PFSK-1 (cell line): Measurements from ENCODE around the gene LDLRAD3.

Experiments
- FOXP2 ChIP-seq: optimal IDR thresholded peaks from 2 replicates; pipeline ENCODE3; 2011; ENCODE audit warnings: borderline replicate concordance, control low read depth, inconsistent platforms; ENCODE audit not compliant: insufficient read depth; ENCODE audit errors: extremely low read length, extremely low read depth
- POLR2AphosphoS5 ChIP-seq: IDR thresholded peaks from 2 replicates; pipeline ENCODE4 v1.6.1; 2012; ENCODE audit warnings: low read depth, mild to moderate bottlenecking, control low read depth, low read length, moderate library complexity
- REST ChIP-seq, 2 experiments: IDR thresholded peaks; 2 replicates each; pipeline versions ENCODE4 v1.6.1 to v1.8.0; 2011 to 2012; ENCODE audit warnings: low read depth in 2 of 2, low read length in 2 of 2, control low read depth in 1 of 2, inconsistent platforms in 1 of 2, mild to moderate bottlenecking in 1 of 2, moderate library complexity in 1 of 2; ENCODE audit not compliant: insufficient read depth in 1 of 2
- SIN3A ChIP-seq: IDR thresholded peaks from 2 replicates; pipeline ENCODE4 v1.6.1; 2012; ENCODE audit warnings: mild to moderate bottlenecking, low read length, moderate library complexity, borderline replicate concordance; ENCODE audit not compliant: insufficient read depth
- TAF1 ChIP-seq: IDR thresholded peaks from 2 replicates; pipeline ENCODE4 v1.6.1; 2012; ENCODE audit warnings: low read length, control low read depth, borderline replicate concordance; ENCODE audit not compliant: insufficient read depth

- TF ChIP-seq POLR2AphosphoS5 (no peak), REST (IDR thresholded peaks at IDR 0.05; ENCODE audit: insufficient read depth in 1 of 2, low read depth in 2 of 2, low read length in 2 of 2) (no peak), TAF1 (no peak), SIN3A (no peak), FOXP2 (no peak)
Measured at GRCh38 chr11:36011574-36011973, 67.7 kb downstream of the LDLRAD3 start.
